Fibroblast of lung (primary cell): ENCODE results near the gene GALNT8.

Experiments used
- EZH2 ChIP-seq: IDR thresholded peaks from 2 replicates; pipeline ENCODE4 v1.5.1; 2012; ENCODE audit warnings: low read length, control low read depth, mild to moderate bottlenecking; ENCODE audit errors: missing control alignments
- TF ChIP-seq, protein P1 (sequence below), 2 donors: IDR thresholded peaks in 1 of 2; conservative IDR thresholded peaks in 1 of 2; 1 replicate in 1 of 2; 2 replicates in 1 of 2; pipeline ENCODE4 v1.5.1; 2011 to 2012; ENCODE audit warnings: low read length in 2 of 2, control low read depth in 1 of 2, inconsistent platforms in 1 of 2, low read depth in 1 of 2, mild to moderate bottlenecking in 1 of 2

DNA sequence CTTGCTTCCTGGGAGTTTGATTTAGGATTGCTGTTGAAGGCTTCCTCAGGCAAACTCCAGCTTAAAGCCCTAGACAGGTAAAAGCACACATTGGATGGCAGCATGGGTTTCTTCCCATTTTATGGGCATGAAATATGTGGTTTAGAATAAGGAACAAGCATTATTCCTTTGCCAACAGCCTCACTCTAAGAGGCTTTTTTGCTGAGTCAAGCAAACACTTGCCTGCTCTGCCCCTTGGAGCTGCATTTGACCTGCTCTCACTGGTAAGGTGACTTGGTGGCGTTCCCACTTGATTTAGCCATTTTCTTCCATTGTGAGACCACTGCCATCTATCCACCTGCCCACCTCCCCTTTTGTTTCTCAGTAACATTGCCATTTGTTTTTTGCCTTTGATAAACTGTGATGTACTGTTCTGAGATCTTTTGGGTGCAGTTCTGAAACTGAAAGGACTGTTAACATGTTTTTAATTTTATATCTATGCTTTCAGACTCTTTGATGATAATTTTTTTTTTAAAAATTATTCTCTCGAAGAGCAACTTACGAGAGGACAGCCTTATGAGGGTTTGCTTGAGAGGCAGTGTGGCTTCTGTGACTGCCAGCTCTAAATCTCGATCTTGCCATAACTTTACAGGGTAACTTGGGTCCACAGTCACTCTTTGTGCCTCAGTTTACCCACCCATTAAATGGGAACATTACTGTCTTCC, 92.6 kb downstream of the GALNT8 start:
- TF ChIP-seq, protein P1, sequence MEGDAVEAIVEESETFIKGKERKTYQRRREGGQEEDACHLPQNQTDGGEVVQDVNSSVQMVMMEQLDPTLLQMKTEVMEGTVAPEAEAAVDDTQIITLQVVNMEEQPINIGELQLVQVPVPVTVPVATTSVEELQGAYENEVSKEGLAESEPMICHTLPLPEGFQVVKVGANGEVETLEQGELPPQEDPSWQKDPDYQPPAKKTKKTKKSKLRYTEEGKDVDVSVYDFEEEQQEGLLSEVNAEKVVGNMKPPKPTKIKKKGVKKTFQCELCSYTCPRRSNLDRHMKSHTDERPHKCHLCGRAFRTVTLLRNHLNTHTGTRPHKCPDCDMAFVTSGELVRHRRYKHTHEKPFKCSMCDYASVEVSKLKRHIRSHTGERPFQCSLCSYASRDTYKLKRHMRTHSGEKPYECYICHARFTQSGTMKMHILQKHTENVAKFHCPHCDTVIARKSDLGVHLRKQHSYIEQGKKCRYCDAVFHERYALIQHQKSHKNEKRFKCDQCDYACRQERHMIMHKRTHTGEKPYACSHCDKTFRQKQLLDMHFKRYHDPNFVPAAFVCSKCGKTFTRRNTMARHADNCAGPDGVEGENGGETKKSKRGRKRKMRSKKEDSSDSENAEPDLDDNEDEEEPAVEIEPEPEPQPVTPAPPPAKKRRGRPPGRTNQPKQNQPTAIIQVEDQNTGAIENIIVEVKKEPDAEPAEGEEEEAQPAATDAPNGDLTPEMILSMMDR (conservative IDR thresholded peaks at IDR 0.05 in 1 of 2, IDR thresholded peaks at IDR 0.05 in 1 of 2; ENCODE audit: low read depth in 1 of 2, low read length in 2 of 2): no peak
- TF ChIP-seq EZH2: no peak
